Trophoblast cell (in vitro differentiated cells and primary cell): ENCODE data around the gene EEA1.

ENCODE experiments used
- DNase-seq, 2 donors: peaks; one replicate each; pipeline ENCODE4 v3.0.0-alpha.2; 2016
- H2AFZ ChIP-seq: 2 replicates; pipeline ENCODE4 v1.6.1; 2013; ENCODE audit warnings: low read length, moderate library complexity, mild to moderate bottlenecking; ENCODE audit not compliant: insufficient read depth, poor library complexity
- H2AK5ac ChIP-seq: 2 replicates; pipeline ENCODE4 v1.6.1; 2013; ENCODE audit warnings: mild to moderate bottlenecking, low read length
- H2BK120ac ChIP-seq: 2 replicates; pipeline ENCODE4 v1.6.1; 2013; ENCODE audit warnings: low read length, mild to moderate bottlenecking, moderate library complexity; ENCODE audit not compliant: insufficient read depth, poor library complexity
- H2BK12ac ChIP-seq: 2 replicates; pipeline ENCODE4 v1.6.1; 2013; ENCODE audit warnings: mild to moderate bottlenecking, low read length, moderate library complexity
- H2BK5ac ChIP-seq: 2 replicates; pipeline ENCODE4 v1.6.1; 2013; ENCODE audit warnings: low read length, low read depth, moderate library complexity, mild to moderate bottlenecking; ENCODE audit not compliant: poor library complexity
- H3K14ac ChIP-seq: 2 replicates; pipeline ENCODE4 v1.6.1; 2013; ENCODE audit warnings: mild to moderate bottlenecking, low read length
- H3K18ac ChIP-seq: 2 replicates; pipeline ENCODE4 v1.6.1; 2013; ENCODE audit warnings: mild to moderate bottlenecking, low read length
- H3K23ac ChIP-seq: 2 replicates; pipeline ENCODE4 v1.6.1; 2013; ENCODE audit warnings: low read length
- H3K27ac ChIP-seq: 2 replicates; pipeline ENCODE4 v1.5.1; 2013; ENCODE audit warnings: low read depth, mild to moderate bottlenecking, inconsistent platforms, low read length, moderate library complexity
- H3K27me3 ChIP-seq: 2 replicates; pipeline ENCODE4 v1.6.1; 2013; ENCODE audit warnings: inconsistent platforms, mild to moderate bottlenecking, low read length, moderate library complexity; ENCODE audit not compliant: insufficient read depth
- H3K36me3 ChIP-seq, 2 experiments: 1 replicate in 1 of 2; 2 replicates in 1 of 2; pipeline ENCODE4 v1.6.1; 2013; ENCODE audit warnings: low read length in 2 of 2, mild to moderate bottlenecking in 2 of 2, moderate library complexity in 1 of 2; ENCODE audit not compliant: insufficient read depth in 2 of 2, control insufficient read depth in 1 of 2
- H3K4ac ChIP-seq: 2 replicates; pipeline ENCODE4 v1.6.1; 2013; ENCODE audit warnings: low read depth, mild to moderate bottlenecking, low read length, moderate library complexity
- H3K4me1 ChIP-seq, 2 experiments: 1 replicate in 1 of 2; 2 replicates in 1 of 2; pipeline ENCODE4 v1.6.1; 2013; ENCODE audit warnings: low read length in 2 of 2, mild to moderate bottlenecking in 2 of 2, moderate library complexity in 1 of 2; ENCODE audit not compliant: insufficient read depth in 2 of 2, control insufficient read depth in 1 of 2
- H3K4me2 ChIP-seq: 2 replicates; pipeline ENCODE4 v1.6.1; 2013; ENCODE audit warnings: inconsistent platforms, mild to moderate bottlenecking, low read length, moderate library complexity
- H3K4me3 ChIP-seq: 2 replicates; pipeline ENCODE4 v1.5.1; 2013; ENCODE audit warnings: mild to moderate bottlenecking, low read depth, low read length, inconsistent platforms
- H3K79me1 ChIP-seq: one replicate; pipeline ENCODE4 v1.6.1; 2013; ENCODE audit warnings: low read length
- H3K79me2 ChIP-seq: 2 replicates; pipeline ENCODE4 v1.6.1; 2013; ENCODE audit warnings: low read length, mild to moderate bottlenecking; ENCODE audit not compliant: control insufficient read depth, insufficient read depth, poor library complexity
- H3K9ac ChIP-seq: 2 replicates; pipeline ENCODE4 v1.6.1; 2013; ENCODE audit warnings: mild to moderate bottlenecking, low read length
- H3K9me3 ChIP-seq: 2 replicates; pipeline ENCODE4 v1.6.1; 2013; ENCODE audit warnings: low read depth, mild to moderate bottlenecking, control low read depth, inconsistent platforms, low read length; ENCODE audit not compliant: insufficient read depth
- H4K12ac ChIP-seq: 2 replicates; pipeline ENCODE4 v1.6.1; 2013; ENCODE audit warnings: low read depth, mild to moderate bottlenecking, low read length, moderate library complexity
- H4K8ac ChIP-seq: 2 replicates; pipeline ENCODE4 v1.6.1; 2013; ENCODE audit warnings: low read depth, mild to moderate bottlenecking, low read length, moderate library complexity
- H4K91ac ChIP-seq: one replicate; pipeline ENCODE4 v1.6.1; 2013; ENCODE audit warnings: low read depth, mild to moderate bottlenecking, low read length, moderate library complexity
- WGBS: extraction: QIAGEN DNeasy Blood & Tissue Kit; methylation state at CpG from one replicate; pipeline ENCODE4 v1.1.7; 2013; ENCODE audit warnings: missing lambda C conversion rate; ENCODE audit not compliant: insufficient read length, insufficient coverage; ENCODE audit errors: extremely low coverage; 5-methylcytosine and 5-hydroxymethylcytosine counted together

Gene EEA1

DNA sequence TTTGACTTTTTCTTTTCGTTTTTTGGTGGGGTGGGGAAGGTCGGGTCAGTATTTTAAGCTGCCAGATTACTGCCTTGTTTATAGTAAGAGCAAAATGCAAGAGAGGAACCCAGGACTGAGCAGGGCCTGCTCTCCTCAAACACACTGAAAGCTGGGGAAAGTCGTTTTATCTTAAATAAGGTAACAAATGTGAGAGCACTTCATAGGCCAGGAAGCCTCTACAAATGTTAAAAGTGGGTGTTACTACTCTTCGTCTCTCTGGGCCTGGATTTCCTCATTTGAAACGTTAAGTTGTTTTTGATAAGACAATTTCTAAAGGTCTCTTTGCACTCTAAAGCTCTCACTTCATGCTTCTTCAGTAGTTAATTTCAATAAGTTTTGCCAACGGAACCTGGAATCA, 192.5 kb downstream of the EEA1 start:
- Histone ChIP-seq H3K14ac (no peak overlapping the region), H4K91ac (no peak overlapping the region), H3K4me2 (no peak overlapping the region), H3K18ac (no peak overlapping the region), H3K23ac (no peak overlapping the region), H3K79me1 (no peaks in the 10 kb centered on the region), H3K27ac (no peak overlapping the region), H4K12ac (no peak overlapping the region), H2BK120ac (no peak overlapping the region), H3K79me2 (no peaks in the 10 kb centered on the region), H3K27me3 (no peaks in the 10 kb centered on the region), H4K8ac (no peak overlapping the region), H3K36me3 (no peaks in the 10 kb centered on the region), H2BK5ac (no peak overlapping the region), H3K4ac (no peak overlapping the region), H2AK5ac (no peak overlapping the region), H3K9ac (no peak overlapping the region), H2BK12ac (no peak overlapping the region), H3K4me1 (no peaks in the 10 kb centered on the region), H3K4me3 (no peak overlapping the region), H3K9me3 (no peaks in the 10 kb centered on the region), H2AFZ (no peak overlapping the region)
- no CpG with 5 or more reads among the region's 6 CpGs for WGBS
- DNase-seq, result no peak

DNA sequence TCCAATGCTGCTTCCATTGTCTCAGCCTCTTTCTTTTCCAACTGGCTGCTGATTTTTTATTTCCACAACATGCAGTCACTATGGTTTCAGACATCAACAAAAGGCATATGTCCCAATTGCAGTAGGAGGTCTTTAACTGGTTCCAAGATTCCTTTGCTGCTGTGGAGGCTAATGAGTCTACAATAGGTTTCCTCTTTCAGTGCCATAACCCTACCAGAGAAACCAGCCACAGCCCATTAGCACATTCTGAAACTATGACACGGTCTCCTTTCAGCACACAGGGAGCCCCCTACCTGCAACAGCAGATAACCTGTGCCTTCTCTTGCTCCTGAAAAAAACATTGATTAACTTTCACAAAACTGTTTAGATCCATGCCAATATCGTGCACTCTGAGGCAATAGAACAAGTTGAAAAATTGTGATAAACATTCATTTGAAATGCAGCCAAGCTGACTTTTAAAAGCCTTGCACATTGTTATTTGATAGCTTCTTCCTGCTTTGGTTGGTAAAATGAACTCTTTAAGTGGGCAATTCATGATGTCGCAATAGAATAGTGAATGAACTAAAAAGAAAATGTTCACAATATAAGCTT, 193.9 kb downstream of the EEA1 start:
- DNase-seq, result no peak
- Histone ChIP-seq H4K12ac (no peak overlapping the region), H3K14ac (no peak overlapping the region), H2AK5ac (no peak overlapping the region), H2BK12ac (no peak overlapping the region), H3K9ac (no peak overlapping the region), H3K4me1 (no peaks in the 10 kb centered on the region), H3K27me3 (no peaks in the 10 kb centered on the region), H3K4me3 (no peak overlapping the region), H4K91ac (no peak overlapping the region), H3K23ac (no peak overlapping the region), H3K79me2 (no peaks in the 10 kb centered on the region), H3K79me1 (no peaks in the 10 kb centered on the region), H2BK5ac (no peak overlapping the region), H3K4ac (no peak overlapping the region), H2BK120ac (no peak overlapping the region), H3K27ac (no peak overlapping the region), H4K8ac (no peak overlapping the region), H3K36me3 (no peaks in the 10 kb centered on the region), H2AFZ (no peak overlapping the region), H3K9me3 (no peaks in the 10 kb centered on the region), H3K18ac (no peak overlapping the region), H3K4me2 (no peak overlapping the region)
- no CpG with 5 or more reads among the region's 3 CpGs for WGBS

DNA sequence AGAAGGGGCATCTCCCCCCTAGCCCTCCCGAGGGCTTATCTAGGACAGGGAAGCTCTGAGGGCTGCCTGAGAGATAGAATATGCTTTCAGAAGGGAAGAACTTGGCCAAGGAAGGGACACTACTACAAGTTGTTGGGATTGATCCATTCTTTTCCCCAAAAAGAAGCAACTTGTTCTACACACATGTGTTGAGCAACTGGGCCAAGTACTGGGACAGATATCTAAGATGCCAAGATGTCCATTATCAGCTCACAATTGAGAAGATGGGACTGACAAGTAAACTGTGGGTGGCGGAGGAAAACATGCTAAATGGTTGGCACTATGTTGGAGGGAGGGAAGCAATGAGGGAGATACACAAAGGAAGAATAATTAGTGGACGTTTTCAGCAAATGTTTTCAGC, 195.4 kb downstream of the EEA1 start:
- no peak overlapping the region for H2BK5ac ChIP-seq
- H3K18ac ChIP-seq, result no peak overlapping the region
- H3K27me3 ChIP-seq, result no peaks in the 10 kb centered on the region
- H2BK120ac ChIP-seq, result no peak overlapping the region
- no peak overlapping the region for H3K23ac ChIP-seq
- H2AFZ ChIP-seq, result no peak overlapping the region
- H4K12ac ChIP-seq, result no peak overlapping the region
- H3K9me3 ChIP-seq, result no peaks in the 10 kb centered on the region
- no peak for DNase-seq
- no CpG with 5 or more reads among the region's 3 CpGs for WGBS
- no peaks in the 10 kb centered on the region for H3K79me1 ChIP-seq
- H4K91ac ChIP-seq, result no peak overlapping the region
- no peaks in the 10 kb centered on the region for H3K36me3 ChIP-seq
- H2AK5ac ChIP-seq, result no peak overlapping the region
- H3K4me2 ChIP-seq, result no peak overlapping the region
- no peak overlapping the region for H3K27ac ChIP-seq
- H3K79me2 ChIP-seq, result no peaks in the 10 kb centered on the region
- H3K4me1 ChIP-seq, result no peaks in the 10 kb centered on the region
- no peak overlapping the region for H3K4me3 ChIP-seq
- H3K4ac ChIP-seq, result no peak overlapping the region
- H2BK12ac ChIP-seq, result no peak overlapping the region
- no peak overlapping the region for H3K9ac ChIP-seq
- H3K14ac ChIP-seq, result no peak overlapping the region
- no peak overlapping the region for H4K8ac ChIP-seq

DNA sequence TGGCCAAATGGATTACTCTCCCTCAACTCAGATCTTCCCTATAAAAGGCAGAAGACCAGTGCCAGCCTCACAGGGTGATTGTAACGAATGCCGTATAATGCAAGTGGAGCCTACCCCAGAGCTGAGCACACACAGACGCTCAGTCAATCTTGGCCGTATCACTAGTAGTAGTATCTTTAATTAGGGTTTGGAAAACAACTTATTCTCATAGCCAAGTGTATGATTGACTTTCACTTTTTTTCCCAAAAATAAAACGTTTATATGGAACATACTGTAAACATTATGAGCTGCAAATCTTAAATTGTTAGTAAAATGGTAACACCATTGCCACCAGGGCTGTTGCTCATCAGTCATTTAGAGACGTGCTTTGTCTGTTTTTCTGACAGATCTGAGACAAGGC, 195.9 kb downstream of the EEA1 start:
- Histone ChIP-seq H3K9ac (no peak overlapping the region), H3K27me3 (no peaks in the 10 kb centered on the region), H4K12ac (no peak overlapping the region), H2BK5ac (no peak overlapping the region), H3K18ac (no peak overlapping the region), H3K36me3 (no peaks in the 10 kb centered on the region), H3K23ac (no peak overlapping the region), H3K79me1 (no peaks in the 10 kb centered on the region), H3K4ac (no peak overlapping the region), H3K4me3 (no peak overlapping the region), H4K91ac (no peak overlapping the region), H3K79me2 (no peaks in the 10 kb centered on the region), H2AFZ (no peak overlapping the region), H2AK5ac (no peak overlapping the region), H3K14ac (no peak overlapping the region), H3K4me2 (no peak overlapping the region), H3K27ac (no peak overlapping the region), H2BK120ac (no peak overlapping the region), H3K4me1 (no peaks in the 10 kb centered on the region), H3K9me3 (no peaks in the 10 kb centered on the region), H4K8ac (no peak overlapping the region), H2BK12ac (no peak overlapping the region)
- no CpG with 5 or more reads among the region's 6 CpGs for WGBS
- DNase-seq, result no peak
